ENCODE data around the gene FOXL1. TPM values are rescaled to one million over a fixed set of nuclear protein-coding genes. Genes with fewer than 3 reads are reported as not detected.

The FOXL1 gene
- total and polyA plus RNA-seq, 2 of the 13 experiments (the other 11 are each of a cell fraction or from before 2014, with no cell fraction given) = not detected

GRCh38 chr16:86554917-86555703 is 23.2 kb upstream of the FOXL1 start, which contains the start of gene MTHFSD (continued):
- TF ChIP-seq, protein P1, sequence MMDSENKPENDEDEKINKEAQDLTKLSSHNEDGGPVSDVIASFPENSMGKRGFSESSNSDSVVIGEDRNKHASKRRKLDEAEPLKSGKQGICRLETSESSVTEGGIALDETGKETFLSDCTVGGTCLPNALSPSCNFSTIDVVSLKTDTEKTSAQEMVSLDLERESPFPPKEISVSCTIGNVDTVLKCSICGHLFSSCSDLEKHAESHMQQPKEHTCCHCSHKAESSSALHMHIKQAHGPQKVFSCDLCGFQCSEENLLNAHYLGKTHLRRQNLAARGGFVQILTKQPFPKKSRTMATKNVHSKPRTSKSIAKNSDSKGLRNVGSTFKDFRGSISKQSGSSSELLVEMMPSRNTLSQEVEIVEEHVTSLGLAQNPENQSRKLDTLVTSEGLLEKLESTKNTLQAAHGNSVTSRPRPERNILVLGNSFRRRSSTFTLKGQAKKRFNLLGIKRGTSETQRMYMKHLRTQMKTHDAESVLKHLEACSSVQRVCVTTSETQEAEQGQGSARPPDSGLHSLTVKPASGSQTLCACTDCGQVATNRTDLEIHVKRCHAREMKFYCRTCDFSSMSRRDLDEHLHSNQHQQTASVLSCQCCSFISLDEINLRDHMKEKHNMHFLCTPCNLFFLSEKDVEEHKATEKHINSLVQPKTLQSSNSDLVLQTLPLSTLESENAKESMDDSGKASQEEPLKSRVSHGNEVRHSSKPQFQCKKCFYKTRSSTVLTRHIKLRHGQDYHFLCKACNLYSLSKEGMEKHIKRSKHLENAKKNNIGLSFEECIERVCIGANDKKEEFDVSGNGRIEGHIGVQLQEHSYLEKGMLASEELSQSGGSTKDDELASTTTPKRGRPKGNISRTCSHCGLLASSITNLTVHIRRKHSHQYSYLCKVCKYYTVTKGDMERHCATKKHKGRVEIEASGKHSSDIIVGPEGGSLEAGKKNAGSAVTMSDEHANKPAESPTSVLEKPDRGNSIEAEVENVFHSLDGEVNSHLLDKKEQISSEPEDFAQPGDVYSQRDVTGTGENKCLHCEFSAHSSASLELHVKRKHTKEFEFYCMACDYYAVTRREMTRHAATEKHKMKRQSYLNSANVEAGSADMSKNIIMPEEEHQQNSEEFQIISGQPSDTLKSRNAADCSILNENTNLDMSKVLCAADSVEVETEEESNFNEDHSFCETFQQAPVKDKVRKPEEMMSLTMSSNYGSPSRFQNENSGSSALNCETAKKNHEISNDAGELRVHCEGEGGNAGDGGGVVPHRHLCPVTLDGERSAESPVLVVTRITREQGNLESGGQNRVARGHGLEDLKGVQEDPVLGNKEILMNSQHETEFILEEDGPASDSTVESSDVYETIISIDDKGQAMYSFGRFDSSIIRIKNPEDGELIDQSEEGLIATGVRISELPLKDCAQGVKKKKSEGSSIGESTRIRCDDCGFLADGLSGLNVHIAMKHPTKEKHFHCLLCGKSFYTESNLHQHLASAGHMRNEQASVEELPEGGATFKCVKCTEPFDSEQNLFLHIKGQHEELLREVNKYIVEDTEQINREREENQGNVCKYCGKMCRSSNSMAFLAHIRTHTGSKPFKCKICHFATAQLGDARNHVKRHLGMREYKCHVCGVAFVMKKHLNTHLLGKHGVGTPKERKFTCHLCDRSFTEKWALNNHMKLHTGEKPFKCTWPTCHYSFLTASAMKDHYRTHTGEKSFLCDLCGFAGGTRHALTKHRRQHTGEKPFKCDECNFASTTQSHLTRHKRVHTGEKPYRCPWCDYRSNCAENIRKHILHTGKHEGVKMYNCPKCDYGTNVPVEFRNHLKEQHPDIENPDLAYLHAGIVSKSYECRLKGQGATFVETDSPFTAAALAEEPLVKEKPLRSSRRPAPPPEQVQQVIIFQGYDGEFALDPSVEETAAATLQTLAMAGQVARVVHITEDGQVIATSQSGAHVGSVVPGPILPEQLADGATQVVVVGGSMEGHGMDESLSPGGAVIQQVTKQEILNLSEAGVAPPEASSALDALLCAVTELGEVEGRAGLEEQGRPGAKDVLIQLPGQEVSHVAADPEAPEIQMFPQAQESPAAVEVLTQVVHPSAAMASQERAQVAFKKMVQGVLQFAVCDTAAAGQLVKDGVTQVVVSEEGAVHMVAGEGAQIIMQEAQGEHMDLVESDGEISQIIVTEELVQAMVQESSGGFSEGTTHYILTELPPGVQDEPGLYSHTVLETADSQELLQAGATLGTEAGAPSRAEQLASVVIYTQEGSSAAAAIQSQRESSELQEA (CRISPR knock-in tag; IDR thresholded peaks at IDR 0.05; ENCODE audit: not compliant biosample characterization) = peak; percentile 53
- TF ChIP-seq KLF16 (CRISPR knock-in tag; IDR thresholded peaks at IDR 0.05) (peak in 1 of 2 experiments; percentile 70; a peak in 2 of 4 replicates), ZNF367 (CRISPR knock-in tag; IDR thresholded peaks at IDR 0.05; ENCODE audit: borderline replicate concordance) (peak; percentile 87; the same call in 1 of the 2 replicates), ZNF850 (CRISPR knock-in tag; conservative IDR thresholded peaks at IDR 0.05) (0 out of 2 replicates have a peak, but pooled peaks have one; percentile 61), POLR2AphosphoS2 (IDR thresholded peaks at IDR 0.05; ENCODE audit: low read depth, low read length) (no peak), HNRNPUL1 (IDR thresholded peaks at IDR 0.05; ENCODE audit: low read depth, low read length) (no peak), PHB2 (IDR thresholded peaks at IDR 0.05; ENCODE audit: partially characterized antibody) (no peak), ZNF256 (CRISPR knock-in tag; conservative IDR thresholded peaks at IDR 0.05) (no peak), NFKBIZ (CRISPR knock-in tag; IDR thresholded peaks at IDR 0.05) (no peak), AKAP8 (CRISPR knock-in tag; IDR thresholded peaks at IDR 0.05) (0 out of 2 replicates have a peak, but pooled peaks have one; percentile 21), PAWR (CRISPR knock-in tag; IDR thresholded peaks at IDR 0.05; ENCODE audit: borderline replicate concordance) (no peak)
- TF ChIP-seq, protein P2, sequence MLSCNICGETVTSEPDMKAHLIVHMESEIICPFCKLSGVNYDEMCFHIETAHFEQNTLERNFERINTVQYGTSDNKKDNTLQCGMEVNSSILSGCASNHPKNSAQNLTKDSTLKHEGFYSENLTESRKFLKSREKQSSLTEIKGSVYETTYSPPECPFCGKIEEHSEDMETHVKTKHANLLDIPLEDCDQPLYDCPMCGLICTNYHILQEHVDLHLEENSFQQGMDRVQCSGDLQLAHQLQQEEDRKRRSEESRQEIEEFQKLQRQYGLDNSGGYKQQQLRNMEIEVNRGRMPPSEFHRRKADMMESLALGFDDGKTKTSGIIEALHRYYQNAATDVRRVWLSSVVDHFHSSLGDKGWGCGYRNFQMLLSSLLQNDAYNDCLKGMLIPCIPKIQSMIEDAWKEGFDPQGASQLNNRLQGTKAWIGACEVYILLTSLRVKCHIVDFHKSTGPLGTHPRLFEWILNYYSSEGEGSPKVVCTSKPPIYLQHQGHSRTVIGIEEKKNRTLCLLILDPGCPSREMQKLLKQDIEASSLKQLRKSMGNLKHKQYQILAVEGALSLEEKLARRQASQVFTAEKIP (CRISPR knock-in tag; IDR thresholded peaks at IDR 0.05; ENCODE audit: borderline replicate concordance) = no peak
- TF ChIP-seq, protein P3, sequence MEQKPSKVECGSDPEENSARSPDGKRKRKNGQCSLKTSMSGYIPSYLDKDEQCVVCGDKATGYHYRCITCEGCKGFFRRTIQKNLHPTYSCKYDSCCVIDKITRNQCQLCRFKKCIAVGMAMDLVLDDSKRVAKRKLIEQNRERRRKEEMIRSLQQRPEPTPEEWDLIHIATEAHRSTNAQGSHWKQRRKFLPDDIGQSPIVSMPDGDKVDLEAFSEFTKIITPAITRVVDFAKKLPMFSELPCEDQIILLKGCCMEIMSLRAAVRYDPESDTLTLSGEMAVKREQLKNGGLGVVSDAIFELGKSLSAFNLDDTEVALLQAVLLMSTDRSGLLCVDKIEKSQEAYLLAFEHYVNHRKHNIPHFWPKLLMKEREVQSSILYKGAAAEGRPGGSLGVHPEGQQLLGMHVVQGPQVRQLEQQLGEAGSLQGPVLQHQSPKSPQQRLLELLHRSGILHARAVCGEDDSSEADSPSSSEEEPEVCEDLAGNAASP (CRISPR knock-in tag; IDR thresholded peaks at IDR 0.05; ENCODE audit: borderline replicate concordance) = peak; percentile 34
- TF ChIP-seq, protein P4, sequence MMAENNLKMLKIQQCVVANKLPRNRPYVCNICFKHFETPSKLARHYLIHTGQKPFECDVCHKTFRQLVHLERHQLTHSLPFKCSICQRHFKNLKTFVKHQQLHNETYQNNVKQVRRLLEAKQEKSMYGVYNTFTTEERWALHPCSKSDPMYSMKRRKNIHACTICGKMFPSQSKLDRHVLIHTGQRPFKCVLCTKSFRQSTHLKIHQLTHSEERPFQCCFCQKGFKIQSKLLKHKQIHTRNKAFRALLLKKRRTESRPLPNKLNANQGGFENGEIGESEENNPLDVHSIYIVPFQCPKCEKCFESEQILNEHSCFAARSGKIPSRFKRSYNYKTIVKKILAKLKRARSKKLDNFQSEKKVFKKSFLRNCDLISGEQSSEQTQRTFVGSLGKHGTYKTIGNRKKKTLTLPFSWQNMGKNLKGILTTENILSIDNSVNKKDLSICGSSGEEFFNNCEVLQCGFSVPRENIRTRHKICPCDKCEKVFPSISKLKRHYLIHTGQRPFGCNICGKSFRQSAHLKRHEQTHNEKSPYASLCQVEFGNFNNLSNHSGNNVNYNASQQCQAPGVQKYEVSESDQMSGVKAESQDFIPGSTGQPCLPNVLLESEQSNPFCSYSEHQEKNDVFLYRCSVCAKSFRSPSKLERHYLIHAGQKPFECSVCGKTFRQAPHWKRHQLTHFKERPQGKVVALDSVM (CRISPR knock-in tag; IDR thresholded peaks at IDR 0.05) = no peak; the same call in 1 of the 2 replicates
